ENCODE data around the gene LIPE.
"Not testable (repeated sequence)": the region's sequence is repeated elsewhere in the genome, so short reads cannot be mapped to it uniquely, and the experiment has no call there.

LIPE gene, protein sequence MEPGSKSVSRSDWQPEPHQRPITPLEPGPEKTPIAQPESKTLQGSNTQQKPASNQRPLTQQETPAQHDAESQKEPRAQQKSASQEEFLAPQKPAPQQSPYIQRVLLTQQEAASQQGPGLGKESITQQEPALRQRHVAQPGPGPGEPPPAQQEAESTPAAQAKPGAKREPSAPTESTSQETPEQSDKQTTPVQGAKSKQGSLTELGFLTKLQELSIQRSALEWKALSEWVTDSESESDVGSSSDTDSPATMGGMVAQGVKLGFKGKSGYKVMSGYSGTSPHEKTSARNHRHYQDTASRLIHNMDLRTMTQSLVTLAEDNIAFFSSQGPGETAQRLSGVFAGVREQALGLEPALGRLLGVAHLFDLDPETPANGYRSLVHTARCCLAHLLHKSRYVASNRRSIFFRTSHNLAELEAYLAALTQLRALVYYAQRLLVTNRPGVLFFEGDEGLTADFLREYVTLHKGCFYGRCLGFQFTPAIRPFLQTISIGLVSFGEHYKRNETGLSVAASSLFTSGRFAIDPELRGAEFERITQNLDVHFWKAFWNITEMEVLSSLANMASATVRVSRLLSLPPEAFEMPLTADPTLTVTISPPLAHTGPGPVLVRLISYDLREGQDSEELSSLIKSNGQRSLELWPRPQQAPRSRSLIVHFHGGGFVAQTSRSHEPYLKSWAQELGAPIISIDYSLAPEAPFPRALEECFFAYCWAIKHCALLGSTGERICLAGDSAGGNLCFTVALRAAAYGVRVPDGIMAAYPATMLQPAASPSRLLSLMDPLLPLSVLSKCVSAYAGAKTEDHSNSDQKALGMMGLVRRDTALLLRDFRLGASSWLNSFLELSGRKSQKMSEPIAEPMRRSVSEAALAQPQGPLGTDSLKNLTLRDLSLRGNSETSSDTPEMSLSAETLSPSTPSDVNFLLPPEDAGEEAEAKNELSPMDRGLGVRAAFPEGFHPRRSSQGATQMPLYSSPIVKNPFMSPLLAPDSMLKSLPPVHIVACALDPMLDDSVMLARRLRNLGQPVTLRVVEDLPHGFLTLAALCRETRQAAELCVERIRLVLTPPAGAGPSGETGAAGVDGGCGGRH

DNA sequence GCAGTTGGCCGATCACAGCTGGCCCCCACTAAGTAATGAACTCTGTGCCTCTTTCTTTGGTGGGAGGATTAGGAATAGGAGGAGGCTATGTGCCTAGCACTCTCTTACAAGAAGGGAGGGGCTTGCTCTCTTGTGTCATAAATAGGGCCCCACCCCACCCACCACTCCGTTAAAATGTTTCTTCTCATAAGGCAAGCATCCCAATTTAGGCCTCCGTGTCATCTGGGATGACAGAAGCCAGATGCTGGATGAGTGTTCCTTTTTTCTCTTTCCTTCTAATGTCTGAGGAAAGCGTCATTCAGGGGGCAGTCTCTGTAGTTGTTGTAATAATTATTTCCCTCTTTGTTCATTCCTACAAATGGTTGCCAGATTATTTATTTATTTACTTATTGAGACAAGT is at the start of gene LIPE:
LIPE (minus strand) TSS at position 76 of the 400 bp plus-strand sequence. CDS start 239 bp downstream, outside the sequence.
- DNase-seq, result no peak

DNA sequence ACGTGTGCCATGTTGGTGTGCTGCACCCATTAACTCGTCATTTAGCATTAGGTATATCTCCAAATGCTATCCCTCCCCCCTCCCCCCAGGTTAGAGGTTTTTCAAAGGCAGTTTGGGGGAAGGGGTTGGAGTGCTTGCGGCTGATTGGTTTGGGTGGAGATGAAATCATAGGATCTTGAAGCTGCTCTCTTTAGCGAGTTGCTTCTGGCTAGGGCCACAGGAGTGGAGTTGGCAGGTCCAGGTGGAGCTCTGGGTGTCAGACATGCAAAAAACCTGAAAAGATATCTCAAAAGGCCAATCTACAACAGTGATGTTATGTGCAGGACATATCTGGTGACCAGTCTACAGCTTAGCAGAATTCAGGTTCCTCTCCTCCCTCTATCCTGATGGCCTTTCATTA is 48.2 kb upstream of the LIPE start:
- no peak for DNase-seq

DNA sequence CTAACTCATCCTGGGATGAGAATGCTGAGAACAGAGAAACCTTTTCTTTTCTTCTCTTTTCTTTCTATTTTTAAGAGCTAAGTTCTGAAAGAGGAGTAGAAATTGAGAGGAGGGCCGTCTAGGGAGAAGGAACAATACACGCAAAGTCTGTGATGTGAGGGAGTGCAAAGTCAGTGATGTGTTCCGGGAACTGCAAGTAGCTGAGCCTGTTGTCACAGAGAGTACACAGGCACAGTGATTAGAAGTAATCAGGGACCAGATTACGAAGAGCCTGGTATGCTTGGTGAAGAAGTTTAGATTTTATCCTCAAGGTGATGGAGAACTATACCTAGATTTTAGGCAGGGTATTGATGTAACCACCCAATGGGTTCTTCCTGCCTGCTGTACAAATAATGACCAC is 47.6 kb upstream of the LIPE start:
- no peak for DNase-seq

DNA sequence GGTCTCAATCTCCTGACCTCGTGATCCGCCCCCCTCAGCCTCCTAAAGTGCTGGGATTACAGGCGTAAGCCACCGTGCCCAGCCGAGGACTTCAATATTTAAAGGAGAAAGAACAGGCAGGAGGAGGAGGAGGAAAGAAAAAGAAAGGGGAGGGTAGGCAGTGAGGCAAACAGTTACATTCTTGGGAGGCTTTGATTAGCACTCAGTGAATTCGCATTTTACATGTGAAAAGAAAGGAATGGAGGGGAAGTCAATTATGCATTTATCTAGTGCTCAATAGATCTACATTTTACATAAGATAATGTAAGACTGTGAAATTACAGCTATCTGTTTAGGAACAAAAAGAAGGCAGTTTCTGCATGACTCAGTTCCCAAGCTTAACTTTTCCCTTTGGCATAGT is 46.5 kb upstream of the LIPE start:
- no peak for DNase-seq

DNA sequence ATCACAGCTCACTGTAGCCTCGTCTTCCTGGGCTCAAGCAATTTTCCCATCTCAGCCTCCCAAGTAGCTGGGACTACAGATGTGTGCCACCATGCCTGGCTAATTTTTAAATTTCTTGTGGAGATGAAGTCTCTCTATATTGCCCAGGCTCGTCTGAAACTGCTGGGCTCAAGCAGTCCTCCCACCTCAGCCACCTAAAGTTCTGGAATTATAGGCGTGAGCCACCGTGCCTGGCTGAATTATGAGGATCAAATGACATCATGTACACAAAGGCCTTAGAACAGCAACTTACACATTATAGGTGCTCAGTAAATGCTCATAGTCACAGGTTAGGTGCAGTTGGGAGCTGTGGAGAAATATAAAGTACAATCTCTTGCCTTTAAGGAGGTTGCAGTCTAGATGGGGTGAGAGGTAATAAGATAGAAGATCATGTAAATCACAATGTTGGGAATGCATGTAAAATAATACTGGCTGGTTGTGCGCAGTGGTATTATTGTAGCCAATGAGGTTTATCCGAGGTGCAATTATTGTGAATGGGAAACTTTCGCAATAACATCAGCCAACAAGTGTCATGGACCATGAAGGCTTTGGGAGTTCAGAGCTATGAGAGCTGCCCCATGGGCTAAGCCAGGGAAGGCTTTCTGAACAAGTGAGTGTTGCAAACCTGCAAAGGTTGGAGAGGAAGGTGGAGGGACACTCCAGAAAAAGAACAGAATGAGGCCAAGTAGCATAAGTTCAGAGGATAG is 45.4 kb upstream of the LIPE start:
- DNase-seq, result no peak

DNA sequence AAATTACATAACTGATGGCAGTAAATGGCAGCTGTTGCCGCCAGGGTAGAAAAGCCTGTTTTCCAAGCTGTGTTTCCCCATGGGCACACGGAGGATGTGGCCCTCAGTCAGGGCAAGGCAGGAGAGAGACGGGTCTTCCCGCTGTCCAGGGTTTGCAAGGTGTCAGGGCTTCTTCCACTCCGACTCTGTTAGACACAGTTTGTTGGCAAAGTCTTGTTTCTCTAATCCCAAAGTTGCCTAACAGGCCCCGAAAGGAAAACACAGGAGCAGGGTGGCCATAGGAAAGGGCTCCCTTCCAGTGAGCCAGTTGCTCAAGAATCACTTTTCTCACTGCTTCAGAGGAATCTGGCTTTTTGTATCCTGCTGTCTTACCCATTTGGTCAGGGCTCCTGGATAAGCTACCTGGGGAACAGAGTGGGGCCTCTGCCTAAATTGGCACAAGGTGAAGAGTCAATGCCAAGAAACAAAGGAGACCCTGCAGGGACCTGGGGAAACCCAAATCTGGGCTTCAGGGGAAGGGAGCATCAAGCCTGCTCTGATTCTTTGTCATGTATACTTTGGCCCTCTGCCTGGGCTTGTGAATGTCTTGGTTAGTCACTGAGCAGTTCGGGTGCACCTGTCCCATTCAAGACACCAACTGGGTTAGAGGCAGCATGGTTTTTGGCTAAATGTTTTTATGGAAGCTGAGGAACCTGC is 44.5 kb upstream of the LIPE start:
- peak; percentile 19 for DNase-seq

DNA sequence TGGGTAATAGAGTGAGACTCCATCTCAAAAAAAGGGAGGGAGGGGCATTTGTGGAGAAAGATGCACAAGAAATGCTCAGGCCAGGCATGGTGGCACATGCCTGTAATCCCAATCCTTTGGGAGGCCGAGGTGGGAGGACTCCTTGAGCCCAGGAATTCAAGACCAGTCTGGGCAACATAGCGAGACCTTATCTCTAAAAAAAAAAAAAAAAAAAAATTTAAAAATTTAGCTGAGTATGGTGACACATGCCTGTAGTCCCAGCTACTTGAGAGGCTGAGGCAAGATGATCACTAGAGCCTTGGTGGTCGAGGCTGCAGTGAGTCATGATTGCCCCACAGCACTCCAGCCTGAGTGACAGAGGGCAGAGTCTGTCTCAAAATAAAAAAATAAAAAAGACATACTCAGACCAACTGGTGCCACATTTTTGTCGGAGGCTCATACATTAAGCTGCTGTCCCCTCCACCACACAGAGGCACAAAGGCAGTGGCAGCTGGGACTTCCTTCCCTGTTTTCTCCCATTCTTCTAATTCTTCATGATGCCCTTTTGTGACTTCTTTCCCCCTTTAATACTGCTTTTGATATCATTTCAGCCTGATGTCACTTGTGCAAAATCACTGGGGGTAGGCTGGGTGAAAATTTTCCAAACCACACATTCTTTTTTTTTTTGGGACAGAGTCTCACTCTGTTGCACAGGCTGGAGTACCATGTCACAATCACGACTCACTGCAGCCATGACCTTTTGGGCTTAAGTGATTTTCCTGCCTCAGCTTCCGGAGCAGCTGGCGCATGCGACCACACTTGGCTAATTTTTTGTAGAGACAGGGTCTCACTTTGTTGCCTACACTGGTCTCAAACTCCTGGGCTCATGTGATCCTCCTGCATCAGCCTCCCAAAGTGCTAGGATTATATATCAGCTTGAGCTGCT is 42.4 kb upstream of the LIPE start:
- DNase-seq, result peak; percentile 23

DNA sequence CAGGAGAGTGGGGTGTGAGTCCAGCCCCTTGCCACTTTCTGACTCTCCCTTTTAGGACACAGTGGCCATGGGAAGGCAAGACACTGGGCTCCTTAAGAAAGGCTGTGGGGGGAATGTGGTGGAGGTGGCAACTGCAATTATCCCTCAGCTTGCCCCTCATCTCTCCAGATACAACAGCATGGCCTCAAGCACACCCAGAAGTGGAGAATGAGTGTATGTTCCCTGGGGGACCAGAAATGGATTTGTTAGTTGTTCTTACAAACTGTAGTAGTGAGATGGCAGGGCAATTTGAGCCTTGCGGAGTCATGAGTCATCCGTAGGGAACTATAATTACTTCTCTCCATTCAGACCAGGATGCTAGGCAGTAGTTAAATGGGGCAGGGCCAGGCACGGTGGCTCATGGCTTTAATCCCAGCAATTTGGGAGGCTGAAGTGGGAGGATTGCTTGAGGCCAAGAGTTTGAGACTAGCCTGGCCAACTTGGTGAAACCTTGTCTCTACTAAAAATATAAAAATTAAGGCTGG is 41.1 kb upstream of the LIPE start:
- DNase-seq, result peak; percentile 80

DNA sequence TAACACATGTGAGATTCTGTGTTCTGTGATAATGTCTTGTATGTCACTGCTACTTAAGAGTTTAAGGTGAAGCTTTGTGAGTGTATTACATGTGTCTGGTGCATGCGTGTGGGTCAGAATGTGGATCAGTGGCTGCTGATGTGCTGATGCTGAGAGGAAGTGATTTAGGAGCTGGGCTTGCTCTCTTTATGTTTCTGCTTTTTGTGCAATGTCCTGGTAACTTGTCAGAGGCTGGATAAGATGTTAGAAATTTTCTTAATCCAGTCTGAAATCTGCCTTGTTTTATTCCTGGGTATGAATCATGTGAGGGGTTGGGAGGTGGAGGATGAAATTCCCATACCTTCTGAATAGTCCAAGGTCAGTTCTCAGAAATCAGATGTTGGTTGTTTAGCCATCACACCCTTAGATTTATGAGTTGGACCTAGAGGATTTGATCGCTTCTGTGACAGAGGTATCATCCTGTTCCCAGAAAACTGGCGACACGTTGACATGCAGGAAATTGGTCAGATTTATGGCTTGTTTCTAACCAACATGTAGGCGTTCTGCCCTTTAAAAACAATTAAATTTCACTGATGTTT is 40.1 kb upstream of the LIPE start:
- no peak for DNase-seq

DNA sequence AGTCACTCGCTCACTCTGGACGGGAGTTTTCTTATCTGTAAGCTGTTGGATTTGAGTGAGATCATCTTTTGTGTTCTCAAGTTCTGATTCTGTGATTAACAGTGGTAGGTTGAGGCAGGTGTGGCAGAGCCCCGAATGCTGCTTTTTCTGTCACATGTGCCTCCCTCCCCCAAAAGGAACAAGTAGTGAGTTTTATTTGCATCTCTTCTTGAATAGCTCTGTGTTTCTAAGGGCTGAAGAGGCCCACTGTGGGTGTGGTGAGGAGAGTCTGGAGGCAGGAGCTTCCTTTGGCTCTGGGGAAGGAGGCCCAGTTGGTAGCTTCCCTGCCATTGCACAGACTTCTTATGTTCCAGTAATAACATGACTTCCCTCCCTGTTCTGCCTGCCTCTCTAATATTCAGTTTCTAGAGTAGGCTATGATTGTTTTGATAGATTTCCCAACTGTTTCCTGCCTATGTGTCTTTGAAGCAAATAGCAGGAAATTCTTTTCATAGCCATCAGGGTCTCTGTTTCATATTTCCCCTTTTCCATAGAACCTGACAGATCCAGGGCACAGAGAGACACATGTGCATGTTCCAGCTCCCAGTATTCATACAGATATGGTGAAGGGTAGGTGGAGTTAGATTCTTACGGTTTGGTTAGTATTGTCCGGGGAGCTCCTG is 39.5 kb upstream of the LIPE start:
- DNase-seq, result no peak

DNA sequence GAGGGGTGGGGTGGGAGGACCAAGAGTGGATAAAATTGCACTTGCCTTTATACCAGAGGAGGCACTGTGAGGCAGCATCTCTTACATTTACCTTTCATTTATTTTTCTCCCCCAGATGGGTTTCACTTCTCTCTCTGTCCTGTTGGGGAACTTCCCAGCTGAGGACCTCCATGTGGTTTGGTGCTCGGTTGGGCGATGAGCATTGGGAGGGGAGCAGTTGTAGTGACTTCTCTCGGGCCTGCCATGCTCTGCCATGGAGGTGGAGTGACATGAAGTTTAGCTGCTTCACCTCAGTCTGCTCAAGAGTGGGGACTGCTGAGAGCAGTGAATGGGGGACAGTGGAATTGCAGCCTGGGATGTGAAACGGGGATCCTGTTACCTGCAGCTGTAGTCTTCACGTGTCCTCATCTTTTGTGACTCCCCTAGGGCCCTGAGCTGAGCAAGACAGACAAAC is 38.7 kb upstream of the LIPE start:
- DNase-seq, result no peak

DNA sequence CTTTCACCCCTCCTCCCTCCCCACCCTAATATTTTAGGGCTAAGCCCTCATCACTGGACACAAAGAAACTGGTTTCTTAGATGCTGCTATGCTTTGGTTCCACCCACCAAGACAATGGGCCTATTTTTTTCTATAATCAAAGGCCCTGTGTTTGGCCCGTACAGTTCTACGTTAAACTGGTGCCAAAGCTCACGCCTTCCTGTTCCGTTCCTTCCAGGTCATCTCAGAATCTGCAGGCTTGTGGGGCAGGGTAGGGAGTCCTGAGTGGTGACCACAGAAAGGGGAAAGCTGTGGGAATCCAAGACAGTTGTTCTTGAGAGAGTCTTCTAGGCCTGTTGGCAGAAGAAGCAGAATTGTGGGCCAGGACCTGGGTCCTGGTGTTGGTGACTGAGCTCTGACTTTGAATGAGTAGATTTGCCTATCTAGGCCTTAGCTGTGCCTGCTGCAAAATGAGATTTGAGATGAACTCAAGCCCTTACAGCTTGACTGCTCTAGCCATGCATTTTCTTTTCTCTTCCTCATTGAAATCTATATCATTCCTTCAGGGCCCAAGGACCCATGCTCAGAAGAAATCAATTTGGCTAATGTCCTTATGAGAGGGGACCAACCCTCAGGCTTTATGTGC is 34.6 kb upstream of the LIPE start:
- no peak for DNase-seq

DNA sequence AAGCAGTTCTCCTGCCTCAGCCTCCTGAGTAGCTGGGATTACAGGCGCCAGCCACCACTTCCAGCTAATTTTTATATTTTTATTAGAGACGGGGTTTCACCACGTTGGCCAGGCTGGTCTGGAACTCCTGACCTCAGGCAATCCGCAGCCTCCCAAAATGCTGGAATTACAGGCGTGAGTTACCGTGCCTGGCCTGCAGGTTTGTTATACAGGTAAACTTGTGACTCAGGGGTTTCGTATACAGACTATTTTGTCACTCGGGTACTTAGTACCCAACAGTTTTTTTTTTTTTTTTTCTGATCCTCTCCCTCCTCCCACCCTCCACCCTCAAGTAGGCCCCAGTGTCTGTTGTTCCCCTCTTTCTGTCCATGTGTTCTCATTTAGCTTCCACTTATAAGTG is 34.0 kb upstream of the LIPE start:
- not testable (repeated sequence) for DNase-seq

DNA sequence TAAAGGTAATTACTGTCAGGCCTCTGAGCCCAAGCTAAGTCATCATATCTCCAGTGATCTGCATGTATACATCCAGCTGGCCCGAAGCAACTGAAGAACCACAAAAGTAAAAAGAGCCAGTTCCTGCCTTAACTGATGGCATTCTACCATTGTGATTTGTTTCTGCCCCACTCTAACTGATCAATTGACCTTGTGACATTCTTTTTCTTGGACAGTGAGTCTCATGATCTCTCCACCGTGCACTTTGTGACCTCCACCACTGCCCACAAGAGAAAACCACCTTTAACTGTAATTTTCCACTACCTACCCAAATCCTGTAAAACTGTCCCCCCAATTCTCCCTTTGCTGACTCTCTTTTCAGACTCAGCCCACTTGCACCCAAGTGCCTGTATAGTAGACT is 32.7 kb upstream of the LIPE start:
- no peak for DNase-seq

DNA sequence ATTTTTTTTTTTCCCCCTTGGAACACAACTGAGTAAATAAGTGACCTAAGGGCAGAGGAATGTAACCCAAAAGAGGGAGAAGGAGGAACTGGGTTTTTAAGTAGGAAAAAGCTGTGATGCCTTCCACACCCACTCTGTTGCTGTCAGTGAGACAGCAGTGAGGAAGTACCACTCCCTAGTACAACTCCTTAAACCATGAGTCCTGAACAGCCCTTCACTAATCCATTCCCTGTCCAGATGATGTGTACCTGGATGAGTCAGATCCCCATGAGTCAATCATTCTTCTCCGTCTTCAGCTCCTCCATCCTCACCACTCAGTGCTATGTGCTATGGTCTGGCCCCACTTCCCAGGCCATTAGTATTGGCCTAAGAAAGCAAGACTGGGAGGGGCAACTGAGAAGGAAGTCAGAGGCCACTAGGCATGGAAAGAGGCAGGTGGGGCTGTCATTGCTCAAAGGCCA is 28.5 kb upstream of the LIPE start:
- no peak for DNase-seq

DNA sequence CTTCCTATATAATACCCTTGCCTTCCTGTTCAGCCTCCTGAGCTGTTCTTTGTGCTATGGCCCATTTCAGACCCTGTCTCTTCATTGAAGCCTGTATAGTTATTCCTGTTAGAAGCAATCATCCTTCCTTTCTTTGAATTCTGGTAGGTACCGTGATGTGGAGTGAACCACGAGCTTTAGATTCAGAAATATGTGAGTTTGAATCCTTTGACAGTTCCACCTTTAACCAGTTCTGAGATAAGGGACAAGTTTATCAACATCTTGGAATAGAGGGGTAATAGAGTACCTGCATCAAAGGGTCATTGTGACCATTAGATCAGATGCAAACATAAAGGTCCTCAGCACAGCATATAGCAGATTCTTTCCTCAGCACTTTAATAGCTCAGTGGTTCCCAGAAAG is 27.9 kb upstream of the LIPE start:
- DNase-seq, result no peak

DNA sequence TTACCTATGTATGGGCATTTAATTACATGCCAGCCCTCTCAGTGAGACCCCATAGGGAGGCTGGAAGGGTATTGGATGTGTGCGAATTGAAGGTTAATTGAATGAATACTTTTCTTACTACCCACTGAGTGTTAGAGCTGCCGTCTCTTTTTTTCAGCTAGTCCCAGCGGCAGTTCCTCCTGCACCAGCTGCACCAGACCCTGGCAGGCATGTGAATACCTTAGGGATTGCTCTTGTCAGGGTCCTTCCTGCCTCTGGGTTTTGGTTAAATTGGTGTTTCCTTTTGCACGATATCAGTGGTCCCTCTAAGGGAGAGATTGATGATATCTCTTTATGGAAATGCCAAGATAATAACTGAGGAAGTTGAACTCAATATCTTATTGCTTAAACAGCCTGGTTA is 25.4 kb upstream of the LIPE start:
- no peak for DNase-seq

DNA sequence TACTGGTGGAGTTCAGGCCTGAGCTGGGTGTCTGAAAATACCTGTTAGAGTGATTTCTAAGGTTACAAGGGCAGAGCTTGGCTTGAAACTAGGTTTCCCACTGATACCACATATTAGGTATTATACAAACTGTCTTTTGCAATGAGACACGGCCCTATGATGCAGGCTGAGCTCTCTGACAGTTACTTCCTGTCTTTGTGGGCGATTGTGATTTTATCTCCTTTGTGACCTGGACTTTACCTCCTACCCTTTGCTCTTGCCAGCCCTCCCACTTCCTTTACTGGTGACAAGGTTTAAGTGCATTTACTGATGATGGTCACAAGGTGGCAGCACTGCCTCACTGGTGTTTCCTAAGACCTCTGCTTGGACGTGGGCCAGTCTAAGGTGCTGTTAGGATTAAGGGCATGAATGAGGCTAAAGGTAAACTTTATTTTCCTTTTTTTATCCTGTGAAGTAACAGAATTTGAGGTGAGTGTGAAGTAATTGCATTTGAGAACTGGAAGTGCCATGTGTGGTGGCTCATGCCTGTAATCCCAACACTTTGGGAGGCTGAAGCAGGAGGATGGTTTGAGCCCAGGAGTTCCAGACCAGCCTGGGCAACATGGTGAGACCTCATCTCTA is 23.2 kb upstream of the LIPE start:
- DNase-seq, result peak; percentile 75

DNA sequence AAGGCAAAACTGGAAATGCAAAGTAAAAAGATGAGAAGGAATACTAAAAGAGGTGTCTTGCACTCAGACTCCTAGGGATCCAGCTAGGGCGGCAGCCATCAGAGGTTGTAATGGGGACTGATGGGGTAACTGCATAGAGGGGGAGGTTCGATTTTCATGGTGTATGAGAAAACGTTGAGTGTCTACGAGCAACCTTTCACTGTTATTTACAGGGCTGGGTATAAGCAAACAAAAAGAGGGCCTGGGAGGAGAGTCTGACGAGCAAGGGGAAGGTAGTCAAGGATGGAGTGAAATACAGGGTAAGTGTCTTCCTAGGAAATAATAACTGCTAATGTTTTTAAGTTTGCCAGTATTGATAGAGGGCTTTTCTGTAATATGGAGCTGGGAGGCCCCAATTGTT is 21.1 kb upstream of the LIPE start:
- DNase-seq, result not testable (repeated sequence)
